Measurements from ENCODE around the gene ZNF778.

The ZNF778 gene

GRCh38 chr16:89219365-89219764 is 1.9 kb downstream of the ZNF778 start:
- no peaks in the 10 kb centered on the region for H3K9me3 ChIP-seq (ENCODE audit: control insufficient read depth in 5 of 5, low read length in 5 of 5)
- H3K36me3 ChIP-seq (ENCODE audit: control insufficient read depth in 5 of 5, insufficient read depth in 5 of 5, low read length in 5 of 5), result peaks cover 0 to 40% (median 30%) of the 10 kb centered on the region in 5 donors
- H3K9ac ChIP-seq (ENCODE audit: low read length in 5 of 5), result peak overlapping the region in 2 of 5 donors; percentile 13 to 43
- H3K27me3 ChIP-seq (ENCODE audit: control insufficient read depth in 5 of 5, insufficient read depth in 4 of 5, low read length in 5 of 5), result no peaks in the 10 kb centered on the region
- peaks cover 0 to 30% (median 21%) of the 10 kb centered on the region in 5 donors for H3K4me1 ChIP-seq (ENCODE audit: control insufficient read depth in 5 of 5, insufficient read depth in 5 of 5, low read length in 5 of 5)
- no peak overlapping the region for H3K27ac ChIP-seq (ENCODE audit: low read depth, low read length)
- no peak overlapping the region for H3K4me3 ChIP-seq (ENCODE audit: low read depth in 1 of 5, low read length in 5 of 5)

GRCh38 chr16:89221604-89222003 is 4.1 kb downstream of the ZNF778 start:
- Histone ChIP-seq H3K4me1 (ENCODE audit: control insufficient read depth in 5 of 5, insufficient read depth in 5 of 5, low read length in 5 of 5) (peaks cover 0 to 21% (median 15%) of the 10 kb centered on the region in 5 donors), H3K9me3 (ENCODE audit: control insufficient read depth in 5 of 5, low read length in 5 of 5) (no peaks in the 10 kb centered on the region), H3K9ac (ENCODE audit: low read length in 5 of 5) (no peak overlapping the region), H3K27ac (ENCODE audit: low read depth, low read length) (no peak overlapping the region), H3K4me3 (ENCODE audit: low read depth in 1 of 5, low read length in 5 of 5) (no peak overlapping the region), H3K36me3 (ENCODE audit: control insufficient read depth in 5 of 5, insufficient read depth in 5 of 5, low read length in 5 of 5) (peaks cover 0 to 59% (median 45%) of the 10 kb centered on the region in 5 donors), H3K27me3 (ENCODE audit: control insufficient read depth in 5 of 5, insufficient read depth in 4 of 5, low read length in 5 of 5) (no peaks in the 10 kb centered on the region)

GRCh38 chr16:89222931-89223330 is 5.4 kb downstream of the ZNF778 start:
- Histone ChIP-seq H3K27me3 (ENCODE audit: control insufficient read depth in 5 of 5, insufficient read depth in 4 of 5, low read length in 5 of 5) (peaks cover 0 to 9% (median 0%) of the 10 kb centered on the region in 5 donors), H3K9ac (ENCODE audit: low read length in 5 of 5) (no peak overlapping the region), H3K27ac (ENCODE audit: low read depth, low read length) (no peak overlapping the region), H3K36me3 (ENCODE audit: control insufficient read depth in 5 of 5, insufficient read depth in 5 of 5, low read length in 5 of 5) (peaks cover 8 to 72% (median 58%) of the 10 kb centered on the region in 5 donors), H3K9me3 (ENCODE audit: control insufficient read depth in 5 of 5, low read length in 5 of 5) (peaks cover 0 to 6% (median under 1%) of the 10 kb centered on the region in 5 donors), H3K4me3 (ENCODE audit: low read depth in 1 of 5, low read length in 5 of 5) (no peak overlapping the region), H3K4me1 (ENCODE audit: control insufficient read depth in 5 of 5, insufficient read depth in 5 of 5, low read length in 5 of 5) (peaks cover 5 to 13% (median 9%) of the 10 kb centered on the region in 5 donors)

GRCh38 chr16:89224665-89225064 is 7.2 kb downstream of the ZNF778 start:
- peaks cover 0 to 9% (median 2%) of the 10 kb centered on the region in 5 donors for H3K9me3 ChIP-seq (ENCODE audit: control insufficient read depth in 5 of 5, low read length in 5 of 5)
- H3K27ac ChIP-seq (ENCODE audit: low read depth, low read length), result no peak overlapping the region
- peaks cover 0 to 11% (median 0%) of the 10 kb centered on the region in 5 donors for H3K27me3 ChIP-seq (ENCODE audit: control insufficient read depth in 5 of 5, insufficient read depth in 4 of 5, low read length in 5 of 5)
- H3K4me1 ChIP-seq (ENCODE audit: control insufficient read depth in 5 of 5, insufficient read depth in 5 of 5, low read length in 5 of 5), result peaks cover 0 to 18% (median 0%) of the 10 kb centered on the region in 5 donors
- H3K36me3 ChIP-seq (ENCODE audit: control insufficient read depth in 5 of 5, insufficient read depth in 5 of 5, low read length in 5 of 5), result peaks cover 16 to 86% (median 73%) of the 10 kb centered on the region in 5 donors
- no peak overlapping the region for H3K4me3 ChIP-seq (ENCODE audit: low read depth in 1 of 5, low read length in 5 of 5)
- H3K9ac ChIP-seq (ENCODE audit: low read length in 5 of 5), result no peak overlapping the region

DNA sequence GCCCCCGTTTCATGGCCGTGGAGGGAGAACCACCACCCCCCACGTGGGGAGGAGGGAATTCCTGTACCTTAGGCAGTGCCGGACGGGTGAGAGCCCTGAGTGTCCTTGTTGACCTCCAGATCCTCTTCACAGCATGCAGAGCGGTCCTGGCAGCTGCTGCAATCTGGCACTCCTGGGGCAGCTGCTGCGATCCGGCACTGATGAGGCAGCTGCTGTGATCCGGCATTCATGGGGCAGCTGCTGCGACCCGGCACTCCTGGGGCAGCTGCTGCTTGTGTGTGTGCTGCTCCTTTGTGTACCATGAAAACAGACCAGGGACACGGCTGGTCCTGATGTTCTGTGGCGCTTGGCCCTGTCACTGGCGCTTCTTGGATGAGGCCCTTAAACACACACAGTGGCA is 12.8 kb downstream of the ZNF778 start:
- H3K4me3 ChIP-seq (ENCODE audit: low read depth in 1 of 5, low read length in 5 of 5), result no peak overlapping the region
- peaks cover 0 to 11% (median 0%) of the 10 kb centered on the region in 5 donors for H3K27me3 ChIP-seq (ENCODE audit: control insufficient read depth in 5 of 5, insufficient read depth in 4 of 5, low read length in 5 of 5)
- H3K9me3 ChIP-seq (ENCODE audit: control insufficient read depth in 5 of 5, low read length in 5 of 5), result peaks cover 0 to 9% (median 3%) of the 10 kb centered on the region in 5 donors
- no peak overlapping the region for H3K9ac ChIP-seq (ENCODE audit: low read length in 5 of 5)
- H3K4me1 ChIP-seq (ENCODE audit: control insufficient read depth in 5 of 5, insufficient read depth in 5 of 5, low read length in 5 of 5), result peaks cover 2 to 18% (median 8%) of the 10 kb centered on the region in 5 donors
- H3K27ac ChIP-seq (ENCODE audit: low read depth, low read length), result no peak overlapping the region
- H3K36me3 ChIP-seq (ENCODE audit: control insufficient read depth in 5 of 5, insufficient read depth in 5 of 5, low read length in 5 of 5), result peaks cover 16 to 82% (median 75%) of the 10 kb centered on the region in 5 donors

- peaks cover 16 to 67% (median 59%) of the 10 kb centered on the region in 5 donors for H3K36me3 ChIP-seq (ENCODE audit: control insufficient read depth in 5 of 5, insufficient read depth in 5 of 5, low read length in 5 of 5)
- H3K9me3 ChIP-seq (ENCODE audit: control insufficient read depth in 5 of 5, low read length in 5 of 5), result peaks cover 0 to 9% (median 3%) of the 10 kb centered on the region in 5 donors
- peaks cover 2 to 15% (median 8%) of the 10 kb centered on the region in 5 donors for H3K4me1 ChIP-seq (ENCODE audit: control insufficient read depth in 5 of 5, insufficient read depth in 5 of 5, low read length in 5 of 5)
- no peak overlapping the region for H3K4me3 ChIP-seq (ENCODE audit: low read depth in 1 of 5, low read length in 5 of 5)
- H3K27ac ChIP-seq (ENCODE audit: low read depth, low read length), result no peak overlapping the region
- H3K27me3 ChIP-seq (ENCODE audit: control insufficient read depth in 5 of 5, insufficient read depth in 4 of 5, low read length in 5 of 5), result peaks cover 0 to 11% (median 0%) of the 10 kb centered on the region in 5 donors
- H3K9ac ChIP-seq (ENCODE audit: low read length in 5 of 5), result no peak overlapping the region
These were observed 14.6 kb downstream of the ZNF778 start for GRCh38 chr16:89232107-89232506.

- no peak overlapping the region for H3K27ac ChIP-seq (ENCODE audit: low read depth, low read length)
- H3K36me3 ChIP-seq (ENCODE audit: control insufficient read depth in 5 of 5, insufficient read depth in 5 of 5, low read length in 5 of 5), result peaks cover 0 to 49% (median 41%) of the 10 kb centered on the region in 5 donors
- H3K4me3 ChIP-seq (ENCODE audit: low read depth in 1 of 5, low read length in 5 of 5), result no peak overlapping the region
- H3K9me3 ChIP-seq (ENCODE audit: control insufficient read depth in 5 of 5, low read length in 5 of 5), result peaks cover 0 to 3% (median 0%) of the 10 kb centered on the region in 5 donors
- H3K27me3 ChIP-seq (ENCODE audit: control insufficient read depth in 5 of 5, insufficient read depth in 4 of 5, low read length in 5 of 5), result no peaks in the 10 kb centered on the region
- no peak overlapping the region for H3K9ac ChIP-seq (ENCODE audit: low read length in 5 of 5)
- H3K4me1 ChIP-seq (ENCODE audit: control insufficient read depth in 5 of 5, insufficient read depth in 5 of 5, low read length in 5 of 5), result peaks cover 0 to 11% (median 5%) of the 10 kb centered on the region in 5 donors
These were observed 16.4 kb downstream of the ZNF778 start for GRCh38 chr16:89233678-89234490.

GRCh38 chr16:89237733-89238132 is 20.2 kb downstream of the ZNF778 start:
- H3K36me3 ChIP-seq (ENCODE audit: control insufficient read depth in 5 of 5, insufficient read depth in 5 of 5, low read length in 5 of 5), result peaks cover 0 to 16% (median 13%) of the 10 kb centered on the region in 5 donors
- H3K9ac ChIP-seq (ENCODE audit: low read length in 5 of 5), result no peak overlapping the region
- H3K27me3 ChIP-seq (ENCODE audit: control insufficient read depth in 5 of 5, insufficient read depth in 4 of 5, low read length in 5 of 5), result no peaks in the 10 kb centered on the region
- no peak overlapping the region for H3K27ac ChIP-seq (ENCODE audit: low read depth, low read length)
- H3K9me3 ChIP-seq (ENCODE audit: control insufficient read depth in 5 of 5, low read length in 5 of 5), result peaks cover 0 to 1% (median 0%) of the 10 kb centered on the region in 5 donors
- no peak overlapping the region for H3K4me3 ChIP-seq (ENCODE audit: low read depth in 1 of 5, low read length in 5 of 5)
- H3K4me1 ChIP-seq (ENCODE audit: control insufficient read depth in 5 of 5, insufficient read depth in 5 of 5, low read length in 5 of 5), result peaks cover 0 to 14% (median 11%) of the 10 kb centered on the region in 5 donors

- Histone ChIP-seq H3K9ac (ENCODE audit: low read length in 5 of 5) (peak overlapping the region; percentile 78 to 97 (median 86)), H3K4me1 (ENCODE audit: control insufficient read depth in 5 of 5, insufficient read depth in 5 of 5, low read length in 5 of 5) (peaks cover 0 to 12% (median 12%) of the 10 kb centered on the region in 5 donors), H3K27ac (ENCODE audit: low read depth, low read length) (peak overlapping the region; percentile 89), H3K9me3 (ENCODE audit: control insufficient read depth in 5 of 5, low read length in 5 of 5) (no peaks in the 10 kb centered on the region), H3K36me3 (ENCODE audit: control insufficient read depth in 5 of 5, insufficient read depth in 5 of 5, low read length in 5 of 5) (no peaks in the 10 kb centered on the region), H3K4me3 (ENCODE audit: low read depth in 1 of 5, low read length in 5 of 5) (peak overlapping the region; percentile 75 to 86 (median 83)), H3K27me3 (ENCODE audit: control insufficient read depth in 5 of 5, insufficient read depth in 4 of 5, low read length in 5 of 5) (peaks cover 0 to 2% (median 0%) of the 10 kb centered on the region in 5 donors)
These were observed 23.9 kb downstream of the ZNF778 start for GRCh38 chr16:89241187-89242007.
